Endometrial microvascular endothelial cells (primary cell): ENCODE measurements around the gene GOLGA7B. TPM values are rescaled to one million over a fixed set of nuclear protein-coding genes. Genes with fewer than 3 reads are reported as not detected.
"Not testable (repeated sequence)": the region's sequence is repeated elsewhere in the genome, so short reads cannot be mapped to it uniquely, and the experiment has no call there.

ENCODE experiments used
- in situ Hi-C: cut with HindIII; loops from 2 replicates; pipeline ENCODE4 v1.10.0; 2017; ENCODE audit warnings: low sequenced_read_pairs, low pct_unique_long_range_greater_than_20kb; ENCODE audit errors: inconsistent ontology term
- total RNA-seq: library from RNA; depleted of rRNA; stranded (reverse); fragments of >200 nt; gene quantifications from one replicate; pipeline ENCODE4 v1.2.3, GENCODE V29; 2015; ENCODE audit errors: inconsistent ontology term

GOLGA7B gene
- total RNA-seq, 1 donor from 2014 or later: not detected

- in situ Hi-C loops: no loop called here
These were observed 21.8 kb upstream of the GOLGA7B start for GRCh38 chr10:97827702-97828291.

GRCh38 chr10:97828721-97829120 is 20.9 kb upstream of the GOLGA7B start:
- in situ Hi-C loops: no loop called here

GRCh38 chr10:97830064-97830463 is 19.6 kb upstream of the GOLGA7B start:
- in situ Hi-C loops: no loop called here

DNA sequence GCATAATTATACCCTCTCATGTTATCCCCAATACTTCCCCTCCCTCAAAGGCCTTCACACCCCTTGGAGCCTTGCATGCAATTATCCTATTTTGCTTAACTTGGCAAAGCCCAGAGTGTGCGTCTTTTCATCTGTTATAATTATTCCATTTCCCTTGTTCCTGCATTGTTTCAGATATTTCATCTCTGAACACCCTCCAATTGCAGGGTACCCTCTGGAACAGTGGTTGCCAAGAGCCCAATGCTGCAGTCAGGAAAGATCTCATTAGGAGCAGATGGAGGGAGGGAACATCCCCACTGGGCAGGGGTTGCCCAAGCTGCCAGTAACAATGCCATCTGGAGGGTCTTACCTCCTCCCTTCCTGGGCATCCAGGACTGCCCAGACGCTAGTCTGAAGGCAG is 18.4 kb upstream of the GOLGA7B start:
- in situ Hi-C loops: no loop called here

- in situ Hi-C loops: no loop called here
These were observed 13.2 kb upstream of the GOLGA7B start for GRCh38 chr10:97836446-97836845.

GRCh38 chr10:97838091-97838490 is 11.6 kb upstream of the GOLGA7B start:
- in situ Hi-C loops: no loop called here

DNA sequence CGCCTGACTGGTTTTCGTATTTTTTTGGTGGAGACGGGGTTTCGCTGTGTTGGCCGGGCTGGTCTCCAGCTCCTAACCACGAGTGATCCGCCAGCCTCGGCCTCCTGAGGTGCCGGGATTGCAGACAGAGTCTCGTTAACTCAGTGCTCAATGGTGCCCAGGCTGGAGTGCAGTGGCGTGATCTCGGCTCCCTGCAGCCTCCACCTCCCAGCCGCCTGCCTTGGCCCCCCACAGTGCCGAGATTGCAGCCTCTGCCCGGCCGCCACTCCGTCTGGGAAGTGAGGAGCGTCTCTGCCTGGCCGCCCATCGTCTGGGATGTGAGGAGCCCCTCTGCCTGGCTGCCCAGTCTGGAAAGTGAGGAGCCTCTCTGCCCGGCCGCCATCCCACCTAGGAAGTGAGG is 8.5 kb upstream of the GOLGA7B start:
- in situ Hi-C loops: not testable (repeated sequence)

- in situ Hi-C loops: not testable (repeated sequence)
These were observed 7.5 kb upstream of the GOLGA7B start for GRCh38 chr10:97842114-97842513.

- in situ Hi-C loops: no loop called here
These were observed 6.9 kb upstream of the GOLGA7B start for GRCh38 chr10:97842656-97843280.

DNA sequence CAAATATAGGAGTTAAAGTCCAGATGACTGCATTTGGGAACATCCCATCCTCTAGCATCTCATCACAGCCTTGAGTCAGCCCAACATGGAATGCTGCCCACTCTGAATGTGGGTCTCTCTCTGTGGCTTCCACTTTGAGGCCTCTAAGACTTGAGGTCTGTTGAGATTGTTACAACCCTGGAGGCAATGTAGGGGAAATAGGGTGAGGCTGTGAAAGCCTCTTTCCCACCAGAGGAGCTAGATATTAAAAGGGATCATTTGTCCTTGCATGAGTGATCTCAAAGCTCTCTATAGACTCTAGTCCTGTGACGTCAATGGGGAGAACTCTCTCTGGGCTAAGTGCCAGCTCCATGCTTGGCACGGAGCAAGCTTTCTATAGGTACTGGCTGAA is 6.4 kb upstream of the GOLGA7B start:
- in situ Hi-C loops: no loop called here

GRCh38 chr10:97843972-97844371 is 5.7 kb upstream of the GOLGA7B start:
- in situ Hi-C loops: not testable (repeated sequence)

DNA sequence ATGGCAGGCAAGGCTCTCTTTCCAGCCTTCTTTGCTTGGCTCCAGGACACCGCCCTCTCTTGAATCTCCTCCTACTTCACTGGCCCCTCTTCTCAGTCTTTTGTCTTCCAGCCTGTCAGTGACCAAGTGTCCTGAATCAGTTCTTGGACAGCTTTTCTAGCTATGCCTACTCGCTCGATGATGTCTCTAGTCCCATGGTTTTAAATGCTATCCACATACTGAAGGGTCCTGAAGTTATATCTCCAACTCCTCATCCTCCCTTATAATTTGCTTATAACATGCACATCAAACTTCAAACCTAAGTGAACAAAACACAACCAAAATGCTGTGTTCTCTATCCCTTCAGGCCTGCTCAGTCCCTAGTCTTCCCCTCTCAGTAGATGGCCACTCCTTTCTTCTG is 5.0 kb upstream of the GOLGA7B start:
- in situ Hi-C loops: no loop called here

DNA sequence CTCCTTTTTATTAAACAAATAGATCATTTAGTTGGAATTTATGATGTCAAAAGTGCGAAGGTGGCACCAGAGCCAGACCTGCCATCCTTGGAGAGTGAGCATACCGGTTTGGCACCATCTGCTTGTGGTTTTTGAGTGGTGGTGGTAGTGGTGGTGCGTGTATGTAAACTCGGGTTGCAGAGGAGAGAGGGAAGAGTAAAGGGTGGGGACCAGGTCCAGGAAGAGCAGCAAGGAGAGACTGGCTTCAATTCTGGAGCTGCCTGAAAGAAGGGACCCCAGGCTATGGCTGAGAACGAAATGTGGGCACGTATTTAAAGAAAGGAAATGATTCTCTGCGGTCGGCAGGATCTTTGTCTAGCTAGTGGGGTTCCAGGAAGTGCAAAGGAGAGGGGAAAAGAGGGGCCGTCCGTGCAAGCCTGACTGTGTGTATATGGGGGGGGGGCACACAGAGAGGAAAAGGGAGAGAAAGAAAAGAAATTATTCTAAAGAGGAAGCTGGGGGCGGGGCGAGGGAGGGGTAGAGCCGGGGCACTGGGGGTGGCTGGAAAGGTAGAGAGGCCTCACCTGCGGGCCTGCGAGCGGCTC is 448 bp upstream of the GOLGA7B start:
- in situ Hi-C loops: no loop called here

DNA sequence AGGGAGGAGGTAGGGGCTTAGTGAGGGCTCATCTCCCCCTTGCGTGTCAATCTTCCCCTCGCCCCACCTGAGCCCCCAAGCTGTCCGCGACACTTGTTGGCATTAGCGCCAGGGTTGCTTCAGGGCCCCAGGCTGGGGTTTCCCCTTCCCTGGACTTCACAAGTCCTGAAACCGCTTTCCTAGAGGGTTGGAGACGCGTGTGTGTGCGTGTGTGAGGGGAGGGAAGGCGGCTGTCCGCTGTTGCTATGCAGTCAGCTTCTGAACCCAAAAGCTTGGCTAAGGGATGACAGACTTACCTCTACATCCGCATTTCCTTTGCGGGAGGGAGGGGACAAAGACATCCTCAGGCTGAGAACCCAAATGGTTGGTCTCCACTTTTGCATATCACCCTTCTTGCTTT is 803 bp downstream of the GOLGA7B start:
- in situ Hi-C loops: no loop called here

- in situ Hi-C loops: no loop called here
These were observed 1.8 kb downstream of the GOLGA7B start for GRCh38 chr10:97851341-97852001.

DNA sequence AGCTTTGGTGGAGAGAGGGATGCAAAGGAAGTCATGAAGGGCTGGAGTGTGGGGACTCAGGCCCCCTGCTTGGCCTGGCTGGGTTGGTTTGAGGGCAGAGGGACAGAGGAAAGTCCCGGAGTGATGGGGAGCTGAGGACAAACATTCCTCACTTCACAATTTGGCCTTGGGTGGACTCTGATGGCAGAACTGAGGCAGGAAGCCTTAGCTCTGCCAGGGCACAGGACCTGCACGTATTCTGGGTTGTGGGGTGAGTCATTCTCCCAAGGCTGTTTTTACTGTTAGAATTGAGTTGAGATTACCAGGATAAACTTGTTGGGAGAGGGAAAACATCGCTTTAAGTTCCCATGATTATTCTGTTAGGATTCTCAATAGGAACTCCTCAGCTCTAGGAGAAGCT is 2.6 kb downstream of the GOLGA7B start:
- in situ Hi-C loops: no loop called here

GRCh38 chr10:97852840-97853405 is 3.3 kb downstream of the GOLGA7B start:
- in situ Hi-C loops: no loop called here

DNA sequence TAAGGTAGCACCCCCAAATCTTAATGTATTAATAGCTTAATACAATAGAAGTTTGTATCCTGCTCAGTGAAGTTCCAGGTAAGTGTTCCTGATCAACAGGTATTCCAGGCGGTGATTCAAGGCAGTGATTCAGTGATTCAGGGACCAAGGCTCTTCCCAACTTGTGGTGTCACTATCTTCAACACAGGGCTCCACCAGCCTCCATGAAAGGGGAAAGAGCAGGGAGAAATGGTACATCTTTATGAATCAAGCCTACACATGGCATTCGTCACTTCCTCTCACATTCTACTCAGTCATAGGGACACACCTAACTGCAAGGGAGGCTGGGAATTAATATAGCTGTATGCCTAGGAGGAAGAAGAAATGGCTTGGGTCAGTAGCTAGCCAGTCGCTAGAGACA is 5.1 kb downstream of the GOLGA7B start:
- in situ Hi-C loops: no loop called here

- in situ Hi-C loops: no loop called here
These were observed 8.4 kb downstream of the GOLGA7B start for GRCh38 chr10:97858001-97858439.
